D721Med (cell line): Measurements from ENCODE around the gene DCDC2C.

Source experiments
- DNase-seq: peaks from one replicate; pipeline ENCODE4 v3.0.0; 2011; ENCODE audit warnings: low spot score; ENCODE audit not compliant: insufficient read length
- FAIRE-seq: peaks from 2 replicates; lab custom pipeline; 2011; peaks lifted over from hg19 to GRCh38; lab: Jason Lieb, UNC
- CTCF ChIP-seq: IDR thresholded peaks from 2 replicates; pipeline ENCODE4 v1.5.1; 2012; ENCODE audit warnings: mild to moderate bottlenecking, control low read depth; ENCODE audit not compliant: insufficient read depth; ENCODE audit errors: missing control alignments

Gene DCDC2C

DNA sequence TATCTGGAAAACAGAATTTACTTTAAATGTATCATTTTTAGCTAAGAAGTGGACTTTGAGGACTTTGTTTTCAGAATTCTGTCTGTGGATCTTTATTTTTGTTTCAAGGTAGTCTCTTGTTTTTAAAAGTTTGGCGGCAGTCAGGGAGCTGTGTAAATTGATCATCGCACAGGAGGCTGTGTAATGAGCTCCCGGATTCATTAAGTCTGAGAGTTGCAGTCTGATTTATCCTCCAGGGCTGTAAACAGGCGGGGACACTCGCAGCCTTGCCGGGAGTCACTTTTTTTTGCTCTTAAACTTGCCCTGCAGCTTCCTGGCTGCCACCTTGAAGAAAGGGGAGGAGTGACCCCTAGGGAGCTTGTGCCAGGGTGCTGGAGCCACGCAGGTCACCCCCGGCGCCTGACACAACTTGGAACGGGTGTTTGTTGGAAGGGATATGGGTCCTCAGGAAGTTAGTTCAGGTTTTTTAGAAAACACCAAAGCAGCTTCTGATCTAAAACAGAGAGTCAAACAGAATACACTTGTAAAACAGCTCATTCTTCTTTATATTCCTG is 76.2 kb downstream of the DCDC2C start:
- no peak for TF ChIP-seq CTCF
- FAIRE-seq (no peak), DNase-seq (no peak)

GRCh38 chr2:3780477-3781402 is 77.4 kb downstream of the DCDC2C start:
- FAIRE-seq, result no peak
- peak; percentile 65 for DNase-seq
- peak; percentile 86 for TF ChIP-seq CTCF

DNA sequence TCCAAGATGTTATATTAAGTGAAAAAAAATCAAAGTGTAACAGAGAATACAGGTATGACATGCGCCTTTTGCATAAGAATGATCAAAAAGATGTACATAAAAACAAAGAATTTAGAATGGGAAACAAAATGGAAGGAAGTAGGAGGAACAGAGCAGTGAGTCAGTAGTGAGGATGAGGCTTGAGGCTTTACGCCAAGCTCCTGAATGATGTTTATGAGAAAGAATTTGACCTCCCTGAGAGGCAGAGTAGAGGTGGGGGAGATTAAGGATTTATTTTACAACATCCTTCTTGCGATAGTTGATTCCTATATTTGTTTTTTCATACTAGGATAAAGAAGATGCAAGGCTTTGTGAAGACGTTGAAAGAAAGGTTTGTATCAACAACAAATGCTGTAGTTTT is 81.4 kb downstream of the DCDC2C start:
- no peak for TF ChIP-seq CTCF
- DNase-seq (no peak), FAIRE-seq (no peak)

- FAIRE-seq (no peak), DNase-seq (no peak)
- no peak for TF ChIP-seq CTCF
These were observed 82.0 kb downstream of the DCDC2C start for GRCh38 chr2:3785220-3785889.

DNA sequence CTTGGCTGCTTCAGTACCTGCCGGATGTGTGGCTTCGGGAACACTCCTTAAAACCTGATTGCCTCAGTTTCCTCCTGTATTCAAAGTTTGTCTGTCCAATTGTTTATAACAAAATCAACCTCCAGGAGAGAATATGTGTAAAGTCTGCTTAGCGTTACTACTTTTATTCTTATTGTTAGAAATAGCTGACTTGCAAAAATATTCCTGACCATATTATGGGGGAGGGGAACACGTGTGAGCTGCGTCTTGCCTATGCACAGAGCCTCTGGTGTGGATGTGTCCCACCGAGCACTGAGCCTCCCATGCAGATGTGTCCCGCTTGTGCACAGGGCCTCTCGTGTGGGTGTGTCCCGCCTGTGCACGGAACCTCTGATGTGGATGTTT is 82.5 kb downstream of the DCDC2C start:
- no peak for DNase-seq
- FAIRE-seq, result no peak
- TF ChIP-seq CTCF, result no peak

GRCh38 chr2:3787768-3788167 is 84.4 kb downstream of the DCDC2C start:
- FAIRE-seq, result no peak
- no peak for DNase-seq
- TF ChIP-seq CTCF, result no peak

DNA sequence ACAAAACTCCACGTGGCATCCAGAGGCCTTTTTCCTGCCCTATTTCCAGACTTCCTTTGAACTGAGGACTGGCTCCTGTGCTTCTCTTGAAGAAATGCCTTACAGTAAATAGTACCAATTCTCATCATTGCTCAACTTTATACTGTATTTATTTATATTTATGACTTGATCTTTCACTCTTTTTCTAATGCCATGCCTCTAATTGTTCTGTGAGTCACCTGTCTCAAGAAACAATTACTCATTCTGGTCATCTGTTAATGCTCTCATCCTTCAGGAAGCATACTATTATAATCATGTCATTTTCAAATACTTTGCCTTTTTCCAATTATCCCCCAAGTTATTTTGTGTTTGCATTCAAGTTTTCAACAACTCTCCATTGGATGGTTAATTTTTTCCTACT is 85.9 kb downstream of the DCDC2C start:
- DNase-seq (no peak), FAIRE-seq (no peak)
- TF ChIP-seq CTCF, result no peak
